GM18909 (cell line): ENCODE results near the gene SUPT5H.

Source experiments
- ATAC-seq: cut with Tn5 transposase; IDR thresholded peaks from one replicate; pipeline ENCODE4 v1.9.1; 2021; ENCODE audit warnings: mild to moderate bottlenecking; ENCODE audit not compliant: unreplicated experiment, poor library complexity

SUPT5H gene

DNA sequence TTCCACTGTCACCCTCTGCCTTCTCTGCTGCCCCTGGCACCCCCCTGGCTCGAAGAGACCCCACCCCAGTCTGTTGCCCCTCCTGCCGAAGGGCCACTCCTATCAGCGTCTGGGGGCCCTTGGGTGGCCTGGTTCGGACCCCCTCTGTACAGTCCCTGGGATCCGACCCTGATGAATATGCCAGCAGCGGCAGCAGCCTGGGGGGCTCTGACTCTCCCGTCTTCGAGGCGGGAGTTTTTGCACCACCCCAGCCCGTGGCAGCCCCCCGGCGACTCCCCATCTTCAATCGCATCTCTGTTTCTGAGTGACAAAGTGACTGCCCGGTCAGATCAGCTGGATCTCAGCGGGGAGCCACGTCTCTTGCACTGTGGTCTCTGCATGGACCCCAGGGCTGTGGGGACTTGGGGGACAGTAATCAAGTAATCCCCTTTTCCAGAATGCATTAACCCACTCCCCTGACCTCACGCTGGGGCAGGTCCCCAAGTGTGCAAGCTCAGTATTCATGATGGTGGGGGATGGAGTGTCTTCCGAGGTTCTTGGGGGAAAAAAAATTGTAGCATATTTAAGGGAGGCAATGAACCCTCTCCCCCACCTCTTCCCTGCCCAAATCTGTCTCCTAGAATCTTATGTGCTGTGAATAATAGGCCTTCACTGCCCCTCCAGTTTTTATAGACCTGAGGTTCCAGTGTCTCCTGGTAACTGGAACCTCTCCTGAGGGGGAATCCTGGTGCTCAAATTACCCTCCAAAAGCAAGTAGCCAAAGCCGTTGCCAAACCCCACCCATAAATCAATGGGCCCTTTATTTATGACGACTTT lies 36.8 kb upstream of the SUPT5H start:
- ATAC-seq, result no peak

DNA sequence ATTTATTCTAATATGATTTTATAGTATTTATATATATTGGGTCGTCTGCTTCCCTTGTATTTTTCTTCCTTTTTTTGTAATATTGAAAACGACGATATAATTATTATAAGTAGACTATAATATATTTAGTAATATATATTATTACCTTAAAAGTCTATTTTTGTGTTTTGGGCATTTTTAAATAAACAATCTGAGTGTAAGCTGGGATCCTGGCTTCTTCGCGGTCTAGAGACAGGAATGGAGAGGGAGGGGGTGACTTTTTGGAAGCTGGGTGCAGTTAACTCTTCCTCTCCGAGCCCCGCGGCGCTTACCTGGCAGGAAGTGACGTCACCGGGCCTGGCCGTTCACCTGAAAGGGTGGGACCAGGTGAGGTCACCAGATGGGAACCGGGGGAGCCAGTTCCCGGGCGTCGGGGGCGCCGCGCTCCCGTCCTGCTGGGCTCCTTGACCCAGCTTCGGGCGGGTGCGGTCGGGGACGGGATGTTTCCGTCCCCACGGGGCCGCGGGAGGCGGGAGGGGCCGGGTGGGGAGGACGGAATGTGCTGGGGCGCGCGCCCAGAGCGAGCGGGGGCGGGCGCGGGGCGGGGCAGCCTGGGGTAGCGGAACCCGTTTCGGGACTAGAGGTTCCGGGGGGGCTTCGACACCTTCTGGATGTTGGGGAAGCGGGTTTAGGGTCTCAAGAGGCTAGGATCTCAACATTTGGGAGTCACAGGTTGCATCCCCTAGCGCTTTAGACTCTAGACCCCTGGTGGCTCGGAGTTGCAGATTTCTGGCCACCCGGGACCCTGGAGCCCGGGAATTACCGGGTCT lies 36.0 kb upstream of the SUPT5H start:
- no peak for ATAC-seq

DNA sequence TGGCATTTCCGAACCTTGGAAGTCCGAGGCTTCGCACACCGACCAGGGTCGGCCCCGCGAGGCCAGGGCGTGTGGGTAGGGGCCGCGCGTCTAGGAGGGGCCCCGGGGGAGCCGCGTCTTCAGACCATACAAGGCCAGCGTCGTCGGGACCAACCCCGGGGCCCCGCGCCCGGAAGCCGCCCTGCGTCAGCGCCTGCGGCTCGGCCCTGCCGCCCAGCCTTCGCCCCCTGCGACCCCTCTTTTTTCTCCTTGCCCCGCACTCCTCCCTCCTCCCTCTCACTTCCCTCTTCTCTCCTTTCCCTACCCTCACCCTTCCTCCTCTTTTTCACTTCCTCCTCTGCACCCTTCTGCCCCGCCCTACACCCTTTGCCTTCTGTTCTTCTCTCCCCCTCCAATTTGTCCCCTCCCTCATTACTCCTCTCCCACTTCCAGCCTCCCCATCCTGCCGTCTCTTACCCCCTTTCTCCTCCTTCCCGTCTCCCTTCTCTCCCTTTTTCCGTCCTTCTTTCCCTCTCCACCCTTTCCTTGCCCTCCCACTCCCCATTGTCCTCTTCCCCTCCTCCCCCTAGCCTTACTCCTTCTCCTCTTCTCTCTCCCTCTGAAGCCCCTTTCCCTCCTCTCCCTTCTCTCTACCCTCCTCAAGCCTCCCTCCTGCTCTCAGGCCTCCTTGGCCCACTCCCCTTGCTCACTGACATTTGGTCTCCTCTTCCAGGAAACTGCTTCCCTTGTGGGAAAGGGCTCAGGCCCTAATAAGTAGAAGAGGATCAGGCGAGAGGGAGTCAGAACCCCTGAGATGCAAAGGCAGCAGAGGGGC lies 35.2 kb upstream of the SUPT5H start:
- no peak for ATAC-seq

DNA sequence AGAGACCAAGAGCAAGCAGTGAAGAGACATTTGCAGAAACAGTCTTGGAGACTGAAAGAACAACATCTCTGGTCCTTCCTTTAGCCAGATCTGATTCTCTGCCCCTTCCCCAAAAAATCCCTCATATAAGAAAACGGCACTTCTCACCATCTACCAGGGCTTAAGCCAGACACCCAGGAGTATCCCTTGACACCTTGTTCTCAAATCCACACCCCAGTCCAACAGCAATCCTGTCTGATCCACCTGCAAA lies 34.6 kb upstream of the SUPT5H start:
- no peak for ATAC-seq

DNA sequence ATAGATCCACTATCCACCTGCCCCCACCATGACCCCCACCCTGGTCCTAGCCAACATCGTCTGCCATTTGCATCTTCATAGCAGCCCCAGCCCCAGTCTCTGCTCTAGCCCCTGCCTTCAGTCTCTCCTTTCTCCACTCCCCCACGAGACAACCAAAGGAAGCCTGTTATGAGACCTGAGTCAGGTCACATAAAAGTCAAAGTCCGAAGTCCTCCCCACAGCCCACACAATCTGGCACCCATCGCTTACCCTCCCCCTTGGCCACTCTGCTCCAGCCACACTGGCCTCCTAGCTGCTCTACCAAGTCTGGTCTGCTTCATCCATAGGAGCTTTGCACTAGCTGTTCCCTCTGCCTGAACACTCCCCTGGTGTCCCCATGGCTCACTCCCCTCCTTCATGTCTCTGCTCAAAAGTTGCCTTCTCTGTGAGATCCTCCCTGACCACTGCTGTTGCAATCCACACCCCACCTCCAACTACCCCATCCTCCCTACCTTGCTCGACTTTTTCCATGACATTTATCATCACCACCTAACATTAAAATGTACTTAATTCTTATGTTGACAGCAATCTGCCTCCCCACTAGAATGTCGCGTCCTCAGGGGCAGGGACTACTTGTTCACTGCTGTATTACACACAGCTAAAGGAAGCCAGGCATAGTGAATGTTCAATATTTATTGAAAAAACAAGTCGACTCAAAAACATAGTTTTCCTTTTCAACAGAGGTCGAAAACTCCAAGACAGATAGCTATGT lies 34.1 kb upstream of the SUPT5H start:
- ATAC-seq, result no peak

DNA sequence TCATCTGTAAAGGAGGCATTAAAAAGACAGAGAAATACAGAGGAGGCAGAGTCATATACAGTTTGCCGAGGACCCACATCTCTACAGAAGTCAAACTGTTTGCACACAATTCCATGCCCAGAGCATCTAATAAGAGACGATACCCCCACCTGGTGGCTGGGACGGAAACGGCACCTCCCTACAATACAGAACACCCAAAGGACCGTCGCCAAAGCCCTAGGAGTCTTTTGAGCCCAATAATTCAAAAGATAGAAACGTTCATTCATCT lies 33.6 kb upstream of the SUPT5H start:
- ATAC-seq, result peak; percentile 25

DNA sequence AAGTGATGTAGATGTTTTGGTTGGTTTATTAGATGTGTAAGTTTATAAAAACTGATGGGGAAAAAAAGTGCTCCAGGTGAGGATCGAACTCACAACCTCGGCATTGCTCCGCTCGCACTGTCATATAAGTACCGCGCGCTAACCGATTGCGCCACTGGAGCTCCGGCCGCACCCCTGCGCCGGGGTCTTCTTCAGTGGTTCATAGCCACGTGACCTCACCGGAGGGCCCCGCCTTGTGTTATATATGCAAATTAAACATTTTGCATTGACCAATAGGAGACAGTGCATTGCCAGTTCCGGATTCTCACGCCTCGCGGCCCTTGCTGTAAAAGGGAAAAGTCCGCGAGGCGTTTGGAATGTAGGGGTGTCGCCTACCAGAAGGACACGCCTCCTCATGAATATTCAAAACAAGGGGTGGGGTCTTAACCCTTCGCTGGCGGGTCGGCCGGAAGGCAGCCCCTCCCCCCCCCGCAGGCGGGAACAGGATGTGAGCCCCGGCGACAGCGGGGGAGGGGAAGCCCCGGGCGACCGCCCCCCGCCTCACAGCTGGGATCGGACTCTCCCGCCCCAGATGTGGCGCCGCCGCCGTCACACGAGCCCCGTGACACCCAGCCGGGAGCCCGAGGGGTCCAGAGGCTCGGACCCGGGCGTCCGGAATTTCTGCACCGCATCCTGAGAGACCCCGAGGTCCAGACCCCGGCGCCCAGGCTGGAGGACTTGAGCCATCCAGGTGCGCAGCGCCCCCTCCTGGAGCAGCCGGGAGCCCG lies 33.1 kb upstream of the SUPT5H start, which contains the start of gene PLEKHG2:
TSS of gene PLEKHG2 (plus strand) at position 570 of the 767 bp plus-strand sequence. CDS start 1,418 bp downstream, outside the sequence.
- peak; percentile 64 for ATAC-seq

DNA sequence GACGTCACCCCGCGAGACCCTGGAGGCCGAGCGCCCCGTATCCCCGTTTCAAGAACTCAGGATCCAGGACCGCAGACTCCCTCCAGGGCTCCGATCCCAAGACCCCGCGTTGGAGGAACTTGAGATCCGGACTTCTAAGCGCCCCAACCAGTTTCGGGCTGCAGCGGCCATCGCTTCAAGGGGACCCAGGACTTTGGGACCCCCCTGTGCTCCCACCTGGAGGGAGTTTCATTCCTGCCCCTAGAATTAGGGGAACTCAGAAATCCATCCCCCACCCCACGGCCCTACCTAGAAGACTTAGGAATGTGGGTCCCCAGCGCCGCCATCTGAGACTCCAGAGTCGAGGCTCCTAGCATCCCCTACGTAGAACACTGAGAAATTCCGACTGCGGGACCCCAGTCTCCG lies 32.5 kb upstream of the SUPT5H start:
- no peak for ATAC-seq

DNA sequence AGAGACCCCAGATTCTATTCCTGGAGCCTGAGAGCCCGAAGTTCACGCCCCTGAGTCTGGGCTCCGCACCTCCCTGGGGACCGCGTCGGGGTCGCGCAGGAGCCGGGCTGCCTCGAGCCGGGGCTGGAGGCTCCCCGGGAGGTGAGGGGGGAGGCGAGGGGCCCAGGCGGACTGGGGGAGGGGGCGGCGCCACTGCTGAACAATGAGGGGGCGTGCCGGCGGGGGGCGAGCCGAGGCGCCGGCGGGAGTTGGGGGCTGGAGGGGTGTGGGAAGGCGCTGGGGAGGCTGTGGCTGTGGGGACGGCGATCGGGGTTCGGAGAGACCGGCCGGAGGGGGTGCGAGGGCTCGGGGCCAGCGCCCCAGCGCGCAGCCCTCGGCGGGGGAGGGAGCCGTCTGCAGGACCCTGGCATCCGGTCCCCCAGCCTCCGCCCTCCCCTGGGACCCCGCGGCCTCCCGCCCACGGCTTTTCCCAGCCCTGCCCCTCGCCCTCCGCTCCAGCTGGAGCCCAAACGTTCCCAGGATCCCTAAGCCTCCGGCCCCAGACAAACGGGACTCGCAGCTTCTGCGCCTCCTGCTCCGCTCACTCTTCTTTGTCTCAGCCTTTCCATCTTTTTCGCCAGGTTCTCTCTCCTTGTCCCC lies 32.0 kb upstream of the SUPT5H start:
- no peak for ATAC-seq

DNA sequence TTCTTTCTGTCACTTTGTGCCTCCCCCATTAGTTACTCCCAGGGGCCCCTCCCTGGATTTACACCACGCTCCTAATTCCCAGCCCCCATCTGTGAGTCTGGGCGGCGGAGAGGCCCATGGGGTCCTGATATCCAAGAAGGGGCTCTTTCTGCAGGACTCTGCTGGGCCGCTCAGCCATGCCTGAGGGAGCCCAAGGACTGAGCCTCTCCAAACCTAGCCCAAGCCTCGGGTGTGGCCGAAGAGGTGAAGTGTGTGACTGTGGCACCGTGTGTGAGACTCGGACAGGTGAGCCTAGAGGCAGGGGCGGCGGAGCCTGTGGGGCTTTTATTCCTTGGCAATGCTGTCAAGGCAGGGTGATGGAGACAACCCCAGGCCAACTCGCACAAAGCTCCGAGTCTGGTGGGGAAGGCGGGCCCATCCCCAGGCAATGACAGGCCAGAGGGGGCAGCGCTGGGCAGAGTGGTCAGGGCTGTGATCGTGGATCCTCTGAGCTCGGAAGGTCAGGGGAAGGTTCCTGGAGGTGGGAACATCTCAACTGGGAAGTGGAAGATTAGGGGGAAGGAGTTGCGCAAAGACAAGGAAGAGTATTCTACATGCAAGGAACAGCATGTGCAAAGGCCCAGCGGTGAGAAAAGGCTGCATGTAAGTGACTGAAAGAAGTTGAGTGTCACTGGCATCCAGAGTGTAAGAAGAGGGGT lies 31.3 kb upstream of the SUPT5H start:
- ATAC-seq, result no peak

DNA sequence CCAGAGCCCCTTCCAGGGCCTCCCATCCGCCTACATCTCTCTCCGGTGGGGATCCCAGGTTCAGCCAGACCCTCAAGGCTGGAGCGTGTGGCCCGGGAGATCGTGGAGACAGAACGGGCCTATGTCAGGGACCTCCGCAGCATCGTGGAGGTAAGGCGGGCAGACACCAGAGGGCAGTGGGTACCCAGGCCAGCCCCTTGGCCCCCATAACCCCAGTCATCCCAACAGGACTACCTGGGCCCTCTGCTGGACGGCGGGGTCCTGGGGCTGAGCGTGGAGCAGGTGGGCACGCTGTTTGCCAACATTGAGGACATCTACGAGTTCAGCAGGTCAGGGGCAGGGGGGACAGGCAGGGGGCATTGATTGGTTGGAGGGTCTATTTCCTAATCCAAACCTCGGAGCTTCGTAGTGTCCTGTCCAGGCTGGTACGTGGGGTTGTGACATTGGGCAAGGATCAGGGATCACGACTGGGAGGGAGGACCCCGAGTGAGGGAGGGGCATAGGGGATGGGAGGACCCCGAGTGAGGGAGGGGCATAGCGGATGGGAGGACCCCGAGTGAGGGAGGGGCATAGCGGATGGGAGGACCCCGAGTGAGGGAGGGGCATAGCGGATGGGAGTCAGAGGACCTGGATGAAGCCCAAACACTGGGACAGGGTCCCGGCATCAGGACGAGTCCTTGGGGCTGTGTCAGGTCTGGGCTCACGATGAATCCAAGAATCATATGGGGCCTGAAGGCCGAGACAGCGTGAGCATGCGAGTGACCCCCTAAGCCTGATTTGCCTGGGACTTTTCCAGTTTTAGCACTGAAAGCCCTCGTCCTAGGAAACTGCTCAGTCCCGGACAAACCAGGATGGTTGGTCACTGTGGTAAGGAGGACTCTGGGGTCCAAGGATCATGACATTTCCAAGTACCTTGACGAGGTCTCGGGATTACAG lies 30.0 kb upstream of the SUPT5H start:
- ATAC-seq, result no peak

DNA sequence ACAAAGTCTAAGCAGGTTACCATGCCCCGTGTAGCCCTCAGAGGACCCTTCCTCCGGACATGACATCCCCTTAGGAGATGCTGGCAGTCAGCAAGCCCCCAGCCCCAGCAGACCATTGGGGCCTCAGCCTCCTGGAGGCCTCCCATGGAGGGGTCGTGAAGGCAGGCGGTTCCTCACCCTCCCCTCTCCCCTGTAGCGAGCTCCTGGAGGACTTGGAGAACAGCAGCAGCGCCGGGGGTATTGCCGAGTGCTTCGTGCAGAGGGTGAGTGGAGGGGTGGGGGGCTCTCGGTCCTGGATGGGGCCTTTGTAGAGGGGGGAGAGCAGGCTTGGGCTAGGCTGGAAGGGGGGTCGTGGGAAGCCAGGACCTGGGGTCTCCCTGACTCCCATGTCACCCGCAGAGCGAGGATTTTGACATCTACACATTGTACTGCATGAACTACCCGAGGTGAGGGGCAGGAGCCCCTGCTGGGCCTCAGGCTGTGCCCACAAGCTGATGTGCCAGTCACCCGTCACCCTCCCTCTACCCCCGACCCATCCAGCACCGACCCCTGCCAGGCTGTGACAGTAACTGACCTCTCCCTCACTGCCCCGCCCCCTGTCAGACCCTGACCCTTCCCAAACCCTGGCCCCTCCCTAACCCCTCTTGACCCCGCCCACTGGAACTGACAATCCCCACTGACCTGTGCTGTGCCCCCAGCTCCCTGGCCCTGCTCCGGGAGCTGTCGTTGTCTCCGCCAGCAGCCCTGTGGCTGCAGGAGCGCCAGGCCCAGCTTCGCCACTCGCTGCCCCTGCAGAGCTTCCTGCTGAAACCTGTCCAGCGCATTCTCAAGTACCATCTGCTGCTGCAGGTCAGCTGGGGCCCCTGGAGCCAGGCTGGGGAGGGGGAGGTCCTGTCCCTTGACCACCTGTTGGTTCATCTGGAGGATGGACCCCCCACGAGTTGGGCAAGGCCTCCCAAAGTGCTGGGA lies 28.9 kb upstream of the SUPT5H start:
- no peak for ATAC-seq

DNA sequence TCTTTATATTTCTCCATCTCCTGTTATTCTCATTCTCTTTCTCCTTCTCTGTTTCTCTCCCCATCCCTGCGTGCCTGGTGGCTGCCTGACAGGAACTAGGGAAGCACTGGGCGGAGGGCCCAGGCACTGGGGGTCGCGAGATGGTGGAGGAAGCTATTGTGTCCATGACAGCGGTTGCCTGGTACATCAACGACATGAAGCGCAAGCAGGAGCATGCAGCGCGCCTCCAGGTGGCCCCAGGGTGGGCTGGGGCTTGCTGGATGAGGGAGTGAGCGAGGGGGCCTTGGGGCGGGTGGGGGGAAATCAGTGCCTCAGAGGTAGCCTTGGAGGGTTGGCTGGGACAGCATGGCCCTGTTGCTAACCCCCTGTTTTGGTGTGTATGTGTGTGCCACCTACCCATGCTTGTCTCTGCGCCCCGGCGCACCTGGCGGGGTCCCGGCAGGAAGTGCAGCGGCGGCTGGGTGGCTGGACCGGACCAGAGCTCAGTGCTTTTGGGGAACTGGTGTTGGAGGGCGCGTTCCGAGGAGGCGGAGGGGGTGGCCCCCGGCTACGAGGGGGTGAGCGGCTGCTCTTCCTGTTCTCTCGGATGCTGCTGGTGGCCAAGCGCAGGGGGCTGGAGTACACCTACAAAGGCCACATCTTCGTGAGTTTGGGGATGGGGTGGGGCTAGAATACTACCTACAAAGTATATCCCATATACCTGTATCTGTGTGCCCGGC lies 27.8 kb upstream of the SUPT5H start:
- no peak for ATAC-seq

DNA sequence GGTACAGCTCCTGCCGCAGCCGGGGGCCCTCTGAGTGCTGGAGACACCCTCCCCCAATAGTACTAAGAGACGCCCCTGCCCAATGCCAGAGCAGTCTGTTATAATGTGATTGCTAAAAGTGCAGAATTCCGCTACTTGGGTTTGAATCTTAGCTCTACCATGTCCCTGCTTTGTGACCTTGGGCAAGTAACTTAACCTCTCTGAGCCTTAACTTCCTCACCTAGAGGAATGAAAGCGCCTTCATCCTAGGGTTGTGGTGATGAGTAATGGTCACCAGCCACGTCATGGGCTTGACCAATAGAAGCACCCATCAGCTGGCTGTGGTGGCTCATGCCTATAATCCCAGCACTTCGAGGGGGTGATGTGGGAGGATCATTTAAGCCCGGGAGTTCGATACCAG lies 26.4 kb upstream of the SUPT5H start:
- ATAC-seq, result no peak

DNA sequence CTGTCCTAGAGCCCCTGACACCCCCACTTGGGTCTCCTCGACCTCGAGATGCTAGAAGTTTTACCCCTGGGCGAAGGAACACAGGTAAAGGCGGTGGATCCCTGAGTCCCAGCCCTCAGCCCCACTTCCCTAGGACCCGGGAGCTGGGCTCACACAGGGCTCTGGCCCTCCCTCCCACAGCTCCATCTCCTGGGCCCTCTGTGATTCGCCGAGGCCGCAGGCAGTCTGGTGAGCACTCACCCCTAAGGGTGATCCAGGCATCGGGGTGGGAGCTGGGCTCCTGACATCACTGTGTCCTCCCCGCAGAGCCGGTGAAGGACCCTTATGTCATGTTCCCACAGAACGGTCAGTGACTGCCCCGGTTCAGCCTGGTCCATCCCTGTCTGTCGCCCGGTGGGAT lies 24.6 kb upstream of the SUPT5H start:
- no peak for ATAC-seq

DNA sequence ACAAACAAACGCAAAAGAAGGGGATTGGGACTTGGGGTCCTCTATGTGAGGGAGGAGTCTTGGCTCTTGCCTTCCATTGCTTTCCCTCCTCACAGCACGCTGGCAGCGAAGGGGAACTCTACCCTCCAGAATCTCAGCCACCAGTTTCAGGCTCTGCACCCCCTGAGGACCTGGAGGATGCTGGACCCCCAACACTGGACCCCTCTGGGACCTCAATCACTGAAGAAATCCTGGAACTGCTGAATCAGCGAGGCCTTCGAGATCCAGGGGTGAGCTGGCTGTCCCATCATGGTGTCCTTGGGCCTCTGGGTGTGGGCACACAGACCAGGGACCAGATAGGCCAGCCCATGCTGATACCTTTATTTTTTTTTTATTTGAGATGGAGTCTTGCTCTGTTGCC lies 23.4 kb upstream of the SUPT5H start:
- no peak for ATAC-seq
